ENCODE results near the gene HIVEP2. TPM values are rescaled to one million over a fixed set of nuclear protein-coding genes. Genes with fewer than 3 reads are reported as not detected.

The HIVEP2 gene
- 10 to 100 TPM; 17.5 to 21.8 (median 20.6) TPM for total RNA-seq

- TF ChIP-seq CTCF (IDR thresholded peaks at IDR 0.05; ENCODE audit: low read depth) = no peak
Observed at GRCh38 chr6:142945049-142945445, at the start of gene HIVEP2. Gene HIVEP2, minus strand, starts transcription at chr6:142945176. Its CDS starts 170,438 bp downstream, at chr6:142774738.

DNA sequence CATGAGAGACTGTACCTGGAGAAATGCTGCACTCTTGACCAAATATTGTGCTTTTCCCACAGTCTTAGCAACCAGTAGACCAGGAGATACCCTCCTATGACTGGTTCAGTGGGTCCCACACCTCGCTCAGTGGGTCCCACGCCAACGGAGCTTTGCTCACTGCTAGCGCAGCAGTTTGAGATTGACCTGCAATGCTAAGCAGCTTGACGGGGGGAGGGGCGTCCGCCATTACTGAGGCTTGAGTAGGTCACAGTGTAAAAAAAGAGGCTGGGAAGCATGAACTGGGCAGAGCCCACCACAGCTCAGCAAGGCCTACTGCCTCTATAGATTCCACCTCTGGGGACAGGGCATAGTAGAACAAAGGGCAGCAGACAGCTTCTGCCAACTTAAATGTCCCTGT, 49.0 kb upstream of the HIVEP2 start:
- no peak for TF ChIP-seq CTCF (IDR thresholded peaks at IDR 0.05; ENCODE audit: low read depth)

DNA sequence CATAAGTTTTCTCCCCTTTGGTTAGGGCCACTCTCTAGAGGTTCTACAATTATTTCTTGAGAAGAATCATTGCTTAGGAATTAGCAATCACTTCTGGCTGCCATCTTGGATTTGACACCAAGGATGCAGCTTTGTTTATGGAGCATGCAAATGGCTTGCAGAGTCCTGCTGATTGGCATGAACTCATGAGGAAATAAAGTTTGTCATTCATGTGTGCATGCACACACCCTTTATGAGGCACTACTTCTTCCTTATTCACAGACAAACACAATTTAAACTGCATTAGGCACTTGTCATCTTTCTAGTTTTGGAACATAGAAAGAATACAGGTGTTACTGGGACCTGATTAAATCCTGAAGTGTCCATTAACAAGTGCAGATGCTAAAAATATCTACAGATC, 42.5 kb upstream of the HIVEP2 start:
- TF ChIP-seq CTCF (IDR thresholded peaks at IDR 0.05; ENCODE audit: low read depth) = no peak

- no peak for TF ChIP-seq CTCF (IDR thresholded peaks at IDR 0.05; ENCODE audit: low read depth)
Observed at GRCh38 chr6:142985281-142985680, 40.3 kb upstream of the HIVEP2 start.

DNA sequence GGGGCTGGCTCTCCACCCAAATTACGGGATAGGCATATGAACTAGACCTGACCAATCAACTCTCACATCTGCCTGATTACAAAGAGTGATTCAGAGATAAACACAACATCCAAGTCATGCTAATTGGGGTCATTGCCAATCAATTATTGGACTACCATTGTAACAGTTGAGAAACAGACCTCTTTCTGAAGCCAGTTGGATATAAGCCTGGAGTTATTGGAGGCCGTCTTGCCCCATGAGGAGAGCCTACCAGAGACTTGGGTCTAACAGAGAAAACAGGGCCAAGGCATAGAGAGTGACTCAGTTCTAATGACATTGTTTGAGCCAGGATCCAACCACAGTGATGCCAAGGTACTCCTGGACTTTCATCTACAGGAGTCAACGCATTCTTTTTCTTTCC, 39.4 kb upstream of the HIVEP2 start:
- TF ChIP-seq CTCF (IDR thresholded peaks at IDR 0.05; ENCODE audit: low read depth) = no peak

- TF ChIP-seq CTCF (IDR thresholded peaks at IDR 0.05; ENCODE audit: low read depth) = no peak
Observed at GRCh38 chr6:142975365-142975764, 30.4 kb upstream of the HIVEP2 start.

- no peak for TF ChIP-seq CTCF (IDR thresholded peaks at IDR 0.05; ENCODE audit: low read depth)
Observed at GRCh38 chr6:142968601-142969000, 23.6 kb upstream of the HIVEP2 start.
